ENCODE data around the gene TAF11L11.
"Not testable (repeated sequence)": the region's sequence is repeated elsewhere in the genome, so short reads cannot be mapped to it uniquely, and the experiment has no call there.

The TAF11L11 gene

GRCh38 chr5:17603880-17604279 is at the start of gene TAF11L11:
Gene TAF11L11 (plus strand): TSS chr5:17604183.
- not testable (repeated sequence) for DNase-seq

- DNase-seq: not testable (repeated sequence)
These were observed 18.3 kb upstream of the TAF11L11 start, which contains the start of gene TAF11L7 for GRCh38 chr5:17585658-17586057. Gene TAF11L7 (minus strand): TSS chr5:17585758.

- DNase-seq: not testable (repeated sequence)
These were observed 13.1 kb upstream of the TAF11L11 start, which contains the start of gene TAF11L8 for GRCh38 chr5:17590860-17591259. Gene TAF11L8 (minus strand): TSS chr5:17590960.

- not testable (repeated sequence) for DNase-seq
These were observed 9.7 kb upstream of the TAF11L11 start, which contains the start of gene TAF11L9 for GRCh38 chr5:17594255-17594654. Gene TAF11L9 (minus strand): TSS chr5:17594394.

GRCh38 chr5:17597728-17598127 is 6.3 kb upstream of the TAF11L11 start, which contains the start of gene TAF11L10:
Gene TAF11L10 (minus strand): TSS chr5:17597828.
- not testable (repeated sequence) for DNase-seq

GRCh38 chr5:17604951-17605350 is 968 bp downstream of the TAF11L11 start:
- no peak for DNase-seq

- DNase-seq: not testable (repeated sequence)
These were observed 3.5 kb downstream of the TAF11L11 start for GRCh38 chr5:17607461-17607860.

GRCh38 chr5:17610092-17610491 is 6.1 kb downstream of the TAF11L11 start, which contains the start of gene TAF11L12:
Gene TAF11L12 (plus strand): TSS chr5:17610392.
- not testable (repeated sequence) for DNase-seq

- no peak for DNase-seq
These were observed 11.1 kb downstream of the TAF11L11 start for GRCh38 chr5:17614872-17615605.

- no peak for DNase-seq
These were observed 15.4 kb downstream of the TAF11L11 start for GRCh38 chr5:17619354-17619753.

- no peak for DNase-seq
These were observed 16.6 kb downstream of the TAF11L11 start for GRCh38 chr5:17620627-17621026.

GRCh38 chr5:17625686-17626085 is 21.7 kb downstream of the TAF11L11 start:
- no peak for DNase-seq

- DNase-seq: not testable (repeated sequence)
These were observed 27.8 kb downstream of the TAF11L11 start, which contains the start of gene TAF11L13 for GRCh38 chr5:17631788-17632187. Gene TAF11L13 (plus strand): TSS chr5:17632088.

- no peak for DNase-seq
These were observed 30.2 kb downstream of the TAF11L11 start, which contains the start of gene TAF11L14 for GRCh38 chr5:17634160-17634559. Gene TAF11L14 (plus strand): TSS chr5:17634460.

- DNase-seq: not testable (repeated sequence)
These were observed 45.2 kb downstream of the TAF11L11 start for GRCh38 chr5:17649232-17649631.

- not testable (repeated sequence) for DNase-seq
These were observed 51.3 kb downstream of the TAF11L11 start for GRCh38 chr5:17655201-17655759.

Data from NCI-H1105 treated with DMSO at 0.1 percent for 48 hours (cell line).